ENCODE results near the gene KIF5C.

KIF5C gene

GRCh38 chr2:148888003-148888501 is 13.0 kb downstream of the KIF5C start:
- DNase-seq, result no peak

GRCh38 chr2:148888986-148889385 is 14.0 kb downstream of the KIF5C start:
- DNase-seq, result no peak

- DNase-seq, result no peak
These were observed 18.9 kb downstream of the KIF5C start for GRCh38 chr2:148893906-148894305.

GRCh38 chr2:148896136-148896535 is 21.1 kb downstream of the KIF5C start:
- no peak for DNase-seq

- DNase-seq, result no peak
These were observed 24.8 kb downstream of the KIF5C start for GRCh38 chr2:148899638-148900318.

- no peak for DNase-seq
These were observed 25.4 kb downstream of the KIF5C start for GRCh38 chr2:148900350-148900837.

GRCh38 chr2:148901142-148901541 is 26.1 kb downstream of the KIF5C start:
- DNase-seq, result no peak

GRCh38 chr2:148902798-148903197 is 27.8 kb downstream of the KIF5C start:
- DNase-seq, result no peak

GRCh38 chr2:148903294-148903693 is 28.3 kb downstream of the KIF5C start:
- no peak for DNase-seq

GRCh38 chr2:148903979-148904378 is 29.0 kb downstream of the KIF5C start:
- DNase-seq, result no peak

- no peak for DNase-seq
These were observed 31.1 kb downstream of the KIF5C start for GRCh38 chr2:148906124-148906523.

GRCh38 chr2:148907085-148907785 is 32.2 kb downstream of the KIF5C start:
- DNase-seq, result no peak

GRCh38 chr2:148909114-148909513 is 34.1 kb downstream of the KIF5C start:
- DNase-seq, result no peak

GRCh38 chr2:148913061-148913460 is 38.0 kb downstream of the KIF5C start:
- no peak for DNase-seq

- no peak for DNase-seq
These were observed 38.5 kb downstream of the KIF5C start for GRCh38 chr2:148913492-148913891.

- no peak for DNase-seq
These were observed 39.4 kb downstream of the KIF5C start for GRCh38 chr2:148914463-148914862.

- no peak for DNase-seq
These were observed 42.4 kb downstream of the KIF5C start for GRCh38 chr2:148917431-148917830.

- DNase-seq, result no peak
These were observed 43.5 kb downstream of the KIF5C start for GRCh38 chr2:148918554-148918953.

GRCh38 chr2:148920559-148920958 is 45.5 kb downstream of the KIF5C start:
- DNase-seq, result no peak

- DNase-seq, result no peak
These were observed 47.0 kb downstream of the KIF5C start for GRCh38 chr2:148922062-148922461.

GRCh38 chr2:148922776-148923475 is 47.9 kb downstream of the KIF5C start:
- DNase-seq, result no peak

GRCh38 chr2:148924514-148925178 is 49.6 kb downstream of the KIF5C start:
- DNase-seq, result no peak

Measured in GDM1 (cell line).